NB4 (cell line): ENCODE results near the gene IQSEC3.
"Not testable (repeated sequence)": the region's sequence is repeated elsewhere in the genome, so short reads cannot be mapped to it uniquely, and the experiment has no call there.

Experiments used
- DNase-seq: peaks from one replicate; pipeline ENCODE4 v3.0.0; 2010; ENCODE audit warnings: low read depth
- H3K4me3 ChIP-seq: one replicate; pipeline ENCODE4 v1.5.1; 2011; ENCODE audit warnings: mild to moderate bottlenecking, low read depth, low read length, moderate library complexity
- CTCF ChIP-seq: IDR thresholded peaks from one replicate; pipeline ENCODE4 v1.5.1; 2012; ENCODE audit warnings: low read depth, low read length
- MAX ChIP-seq: IDR thresholded peaks from 2 replicates; pipeline ENCODE4 v1.6.1; 2011; ENCODE audit warnings: low read depth, low read length
- MYC ChIP-seq: IDR thresholded peaks from 2 replicates; pipeline ENCODE4 v1.6.1; 2011; ENCODE audit warnings: low read depth, low read length
- POLR2A ChIP-seq: IDR thresholded peaks from 2 replicates; pipeline ENCODE4 v1.6.1; 2011; ENCODE audit warnings: mild to moderate bottlenecking; ENCODE audit not compliant: insufficient read length; ENCODE audit errors: extremely low read depth

IQSEC3 gene

GRCh38 chr12:39555-40265, 26.9 kb upstream of the IQSEC3 start:
- not testable (repeated sequence) for H3K4me3 ChIP-seq, DNase-seq

- not testable (repeated sequence) for DNase-seq, H3K4me3 ChIP-seq
Observed at GRCh38 chr12:44352-44751, 22.2 kb upstream of the IQSEC3 start.

- DNase-seq = not testable (repeated sequence)
Observed at GRCh38 chr12:45235-45990, 21.2 kb upstream of the IQSEC3 start.

GRCh38 chr12:45991-46358, 20.6 kb upstream of the IQSEC3 start:
- not testable (repeated sequence) for H3K4me3 ChIP-seq, DNase-seq

More at GRCh38 chr12:45235-45990, 21.2 kb upstream of the IQSEC3 start:
- H3K4me3 ChIP-seq = not testable (repeated sequence)

GRCh38 chr12:46542-46941, 20.0 kb upstream of the IQSEC3 start:
- not testable (repeated sequence) for H3K4me3 ChIP-seq, DNase-seq

GRCh38 chr12:47699-48226, 18.8 kb upstream of the IQSEC3 start:
- not testable (repeated sequence) for DNase-seq, H3K4me3 ChIP-seq

- not testable (repeated sequence) for H3K4me3 ChIP-seq, DNase-seq
Observed at GRCh38 chr12:49149-49548, 17.4 kb upstream of the IQSEC3 start.

- not testable (repeated sequence) for H3K4me3 ChIP-seq, DNase-seq
Observed at GRCh38 chr12:51087-51486, 15.5 kb upstream of the IQSEC3 start.

GRCh38 chr12:51962-52361, 14.6 kb upstream of the IQSEC3 start:
- not testable (repeated sequence) for DNase-seq, H3K4me3 ChIP-seq

GRCh38 chr12:52902-53734, 13.4 kb upstream of the IQSEC3 start:
- DNase-seq = peak; percentile 13
- H3K4me3 ChIP-seq = not testable (repeated sequence)

GRCh38 chr12:53735-54730, 12.5 kb upstream of the IQSEC3 start:
- no peak overlapping the region for H3K4me3 ChIP-seq
- no peak for DNase-seq
- TF ChIP-seq MYC (no peak), POLR2A (no peak), MAX (no peak), CTCF (no peak)
